Hepatocyte (in vitro differentiated cells): Measurements from ENCODE around the gene ADPRS. TPM values are rescaled to one million over a fixed set of nuclear protein-coding genes. Genes with fewer than 3 reads are reported as not detected.

Experiments used
- DNase-seq: peaks from one replicate; pipeline ENCODE4 v3.0.0-alpha.2; 2016; ENCODE audit warnings: low spot score
- H2AFZ ChIP-seq: fragments of 200-600 bp; sonication (generic); 2 replicates; pipeline ENCODE4 v1.6.0; 2016; ENCODE audit warnings: antibody characterized with exemption, mild to moderate bottlenecking
- H3K27ac ChIP-seq: fragments of 200-600 bp; sonication (generic); 2 replicates; pipeline ENCODE4 v1.5.1; 2016; ENCODE audit warnings: mild to moderate bottlenecking
- H3K27me3 ChIP-seq: fragments of 200-600 bp; sonication (generic); 2 replicates; pipeline ENCODE4 v1.6.1; 2016
- H3K36me3 ChIP-seq: fragments of 200-600 bp; sonication (generic); replicated peaks from 2 replicates; pipeline ENCODE4 v1.5.1; 2016; ENCODE audit warnings: low read depth; ENCODE audit not compliant: insufficient read depth
- H3K4me1 ChIP-seq: fragments of 200-600 bp; sonication (generic); 2 replicates; pipeline ENCODE4 v1.5.1; 2016; ENCODE audit warnings: mild to moderate bottlenecking, moderate library complexity; ENCODE audit not compliant: insufficient read depth
- H3K4me2 ChIP-seq: fragments of 200-600 bp; sonication (generic); 2 replicates; pipeline ENCODE4 v1.6.0; 2016
- H3K4me3 ChIP-seq: fragments of 200-600 bp; sonication (generic); 2 replicates; pipeline ENCODE4 v1.5.1; 2016; ENCODE audit warnings: mild to moderate bottlenecking
- H3K79me2 ChIP-seq: fragments of 200-600 bp; sonication (generic); 2 replicates; pipeline ENCODE4 v1.6.0; 2017; ENCODE audit warnings: mild to moderate bottlenecking
- H3K9me2 ChIP-seq: fragments of 200-600 bp; sonication (generic); replicated peaks from 2 replicates; pipeline ENCODE4 v1.6.0; 2017; ENCODE audit warnings: mild to moderate bottlenecking; ENCODE audit not compliant: insufficient read depth
- H3K9me3 ChIP-seq: fragments of 200-600 bp; sonication (generic); 2 replicates; pipeline ENCODE4 v1.5.1; 2016; ENCODE audit warnings: low read depth, mild to moderate bottlenecking
- H4K20me1 ChIP-seq: fragments of 200-600 bp; sonication (generic); 2 replicates; pipeline ENCODE4 v1.6.0; 2016; ENCODE audit warnings: mild to moderate bottlenecking; ENCODE audit not compliant: insufficient read depth, poor library complexity, severe bottlenecking
- EZH2 ChIP-seq: fragments of 200-600 bp; sonication (generic); IDR thresholded peaks from 2 replicates; pipeline ENCODE4 v1.6.1; 2016; ENCODE audit warnings: antibody characterized with exemption, mild to moderate bottlenecking, borderline replicate concordance
- EZH2phosphoT487 ChIP-seq: fragments of 200-600 bp; sonication (generic); IDR thresholded peaks from one replicate; pipeline ENCODE4 v1.6.1; 2018; ENCODE audit warnings: antibody characterized with exemption, mild to moderate bottlenecking, low read depth, moderate library complexity; ENCODE audit not compliant: unreplicated experiment, severe bottlenecking
- WGBS: methylation state at CpG from one replicate; pipeline ENCODE4 v1.1.6; 2016; ENCODE audit warnings: low lambda C conversion rate; ENCODE audit errors: missing lambda C conversion rate; 5-methylcytosine and 5-hydroxymethylcytosine counted together
- polyA plus RNA-seq: library from polyadenylated mRNA; unstranded; fragments of >200 nt; fragmentation: Nextera tagmentation; extraction: Ambion mirVana; gene quantifications from 2 replicates; pipeline ENCODE4 v1.2.1, GENCODE V29; 2016
- total RNA-seq: library from RNA; depleted of rRNA; stranded (reverse); fragments of >200 nt; gene quantifications from 2 replicates; pipeline ENCODE4 v1.2.3, GENCODE V29; 2014
- TF ChIP-seq, protein P1 (sequence below): fragments of 200-600 bp; sonication (generic); IDR thresholded peaks from 2 replicates; pipeline ENCODE4 v1.5.1; 2016; ENCODE audit warnings: antibody characterized with exemption, mild to moderate bottlenecking; ENCODE audit not compliant: poor library complexity

The ADPRS gene
- total and polyA plus RNA-seq, 2 experiments from 2014 or later, result 37.6 to 42.7 TPM

DNA sequence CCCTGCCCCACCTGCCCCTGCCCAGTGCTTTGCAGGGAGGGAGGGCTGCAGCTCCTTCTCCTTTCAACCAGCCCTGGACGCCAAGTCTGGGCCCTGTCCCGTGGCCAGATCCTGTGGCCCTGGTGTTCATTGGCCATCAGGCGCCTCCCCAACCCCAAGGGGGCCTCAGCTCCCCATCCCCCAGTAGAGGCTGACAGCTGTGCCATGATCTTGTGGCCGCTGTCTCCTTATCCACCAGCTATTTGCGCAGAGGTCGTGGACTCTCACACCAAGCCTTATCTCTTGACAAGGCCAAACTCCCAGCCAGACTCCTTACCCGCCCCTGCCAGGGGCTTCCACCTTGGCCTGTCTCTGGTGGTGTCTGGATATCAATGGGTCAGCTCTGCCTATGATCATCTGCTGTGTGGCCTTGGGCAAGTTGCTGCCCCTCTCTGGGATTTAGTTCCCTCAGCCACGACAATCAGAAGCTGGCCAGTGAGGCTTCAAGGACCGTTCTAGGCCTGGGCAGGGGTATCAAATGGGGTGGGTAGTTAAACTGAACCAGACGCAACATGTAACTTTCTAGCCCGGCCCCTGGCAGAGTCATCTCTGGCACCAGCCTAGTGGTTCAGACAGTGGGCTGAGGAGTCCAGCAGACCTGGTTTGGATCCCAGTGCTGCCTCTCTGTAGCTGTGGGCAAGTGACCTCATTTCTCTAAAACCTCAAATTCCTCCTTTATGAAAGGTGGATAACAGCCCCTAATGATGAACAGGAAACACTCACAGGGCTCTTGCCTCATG, 39.6 kb downstream of the ADPRS start:
- H2AFZ ChIP-seq, result no peak overlapping the region
- no peak overlapping the region for H3K4me2 ChIP-seq
- H4K20me1 ChIP-seq, result no peaks in the 10 kb centered on the region
- 80% methylated on average over 9 of the region's 11 CpGs for WGBS
- no peaks in the 10 kb centered on the region for H3K9me3 ChIP-seq
- peaks cover 22% of the 10 kb centered on the region for H3K4me1 ChIP-seq
- no peak overlapping the region for H3K27ac ChIP-seq
- no peaks in the 10 kb centered on the region for H3K79me2 ChIP-seq
- H3K36me3 ChIP-seq, result no peaks in the 10 kb centered on the region
- no peak overlapping the region for H3K4me3 ChIP-seq
- DNase-seq, result no peak
- TF ChIP-seq EZH2phosphoT487 (no peak), EZH2 (no peak)
- TF ChIP-seq, protein P1, sequence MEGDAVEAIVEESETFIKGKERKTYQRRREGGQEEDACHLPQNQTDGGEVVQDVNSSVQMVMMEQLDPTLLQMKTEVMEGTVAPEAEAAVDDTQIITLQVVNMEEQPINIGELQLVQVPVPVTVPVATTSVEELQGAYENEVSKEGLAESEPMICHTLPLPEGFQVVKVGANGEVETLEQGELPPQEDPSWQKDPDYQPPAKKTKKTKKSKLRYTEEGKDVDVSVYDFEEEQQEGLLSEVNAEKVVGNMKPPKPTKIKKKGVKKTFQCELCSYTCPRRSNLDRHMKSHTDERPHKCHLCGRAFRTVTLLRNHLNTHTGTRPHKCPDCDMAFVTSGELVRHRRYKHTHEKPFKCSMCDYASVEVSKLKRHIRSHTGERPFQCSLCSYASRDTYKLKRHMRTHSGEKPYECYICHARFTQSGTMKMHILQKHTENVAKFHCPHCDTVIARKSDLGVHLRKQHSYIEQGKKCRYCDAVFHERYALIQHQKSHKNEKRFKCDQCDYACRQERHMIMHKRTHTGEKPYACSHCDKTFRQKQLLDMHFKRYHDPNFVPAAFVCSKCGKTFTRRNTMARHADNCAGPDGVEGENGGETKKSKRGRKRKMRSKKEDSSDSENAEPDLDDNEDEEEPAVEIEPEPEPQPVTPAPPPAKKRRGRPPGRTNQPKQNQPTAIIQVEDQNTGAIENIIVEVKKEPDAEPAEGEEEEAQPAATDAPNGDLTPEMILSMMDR, result no peak
- peaks cover 16% of the 10 kb centered on the region for H3K27me3 ChIP-seq
- no peaks in the 10 kb centered on the region for H3K9me2 ChIP-seq

DNA sequence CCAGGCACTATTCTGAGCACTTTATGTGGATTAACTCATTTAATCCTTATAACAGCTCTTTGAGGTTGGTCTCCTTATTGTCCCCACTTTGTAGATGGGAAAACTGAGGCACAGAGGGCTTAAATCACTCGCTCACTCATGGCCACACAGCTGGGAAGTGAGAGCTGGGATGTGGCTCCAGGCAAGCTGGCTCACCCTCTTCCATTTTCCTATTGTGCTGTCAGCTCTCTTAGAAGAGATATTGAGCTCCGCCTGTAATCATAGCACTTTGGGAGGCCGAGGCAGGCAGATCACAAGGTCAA, 40.2 kb downstream of the ADPRS start:
- Histone ChIP-seq H3K4me2 (no peak overlapping the region), H2AFZ (no peak overlapping the region), H3K4me1 (peaks cover 25% of the 10 kb centered on the region), H3K27ac (no peak overlapping the region), H4K20me1 (no peaks in the 10 kb centered on the region), H3K36me3 (no peaks in the 10 kb centered on the region), H3K4me3 (no peak overlapping the region), H3K9me3 (no peaks in the 10 kb centered on the region), H3K27me3 (peaks cover 16% of the 10 kb centered on the region), H3K79me2 (no peaks in the 10 kb centered on the region), H3K9me2 (no peaks in the 10 kb centered on the region)
- WGBS, result 94% methylated on average over 3 of the region's 3 CpGs
- TF ChIP-seq, protein P1, result no peak
- TF ChIP-seq EZH2 (no peak), EZH2phosphoT487 (no peak)
- DNase-seq, result no peak

DNA sequence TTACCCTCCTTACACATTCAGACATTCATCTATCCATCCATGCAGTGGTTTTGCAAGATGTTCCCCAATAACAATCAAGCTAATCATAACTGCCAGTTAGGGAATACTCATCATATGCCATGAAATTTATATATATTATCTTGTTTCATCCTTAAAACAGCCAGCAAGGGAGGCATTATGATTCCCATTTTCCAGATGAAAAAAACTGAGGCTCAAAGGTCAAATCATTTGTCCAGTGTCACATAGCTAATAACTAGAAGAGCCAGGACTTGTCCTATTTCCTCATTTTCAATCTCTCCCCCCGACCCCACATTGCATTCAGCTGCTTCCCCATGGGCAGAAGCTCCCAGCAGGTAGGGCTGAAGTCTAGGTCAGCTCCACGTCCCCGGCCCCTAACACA, 43.3 kb downstream of the ADPRS start:
- H3K27ac ChIP-seq, result no peak overlapping the region
- no peak for TF ChIP-seq EZH2phosphoT487
- TF ChIP-seq EZH2, result no peak
- TF ChIP-seq, protein P1, result no peak
- H3K36me3 ChIP-seq, result no peaks in the 10 kb centered on the region
- no peaks in the 10 kb centered on the region for H3K79me2 ChIP-seq
- H3K4me3 ChIP-seq, result no peak overlapping the region
- H3K9me2 ChIP-seq, result no peaks in the 10 kb centered on the region
- no peak overlapping the region for H2AFZ ChIP-seq
- no peak for DNase-seq
- no peaks in the 10 kb centered on the region for H3K27me3 ChIP-seq
- H3K4me2 ChIP-seq, result no peak overlapping the region
- no peaks in the 10 kb centered on the region for H3K9me3 ChIP-seq
- peaks cover 19% of the 10 kb centered on the region for H3K4me1 ChIP-seq
- H4K20me1 ChIP-seq, result no peaks in the 10 kb centered on the region
- 86% methylated on average over 3 of the region's 3 CpGs for WGBS

DNA sequence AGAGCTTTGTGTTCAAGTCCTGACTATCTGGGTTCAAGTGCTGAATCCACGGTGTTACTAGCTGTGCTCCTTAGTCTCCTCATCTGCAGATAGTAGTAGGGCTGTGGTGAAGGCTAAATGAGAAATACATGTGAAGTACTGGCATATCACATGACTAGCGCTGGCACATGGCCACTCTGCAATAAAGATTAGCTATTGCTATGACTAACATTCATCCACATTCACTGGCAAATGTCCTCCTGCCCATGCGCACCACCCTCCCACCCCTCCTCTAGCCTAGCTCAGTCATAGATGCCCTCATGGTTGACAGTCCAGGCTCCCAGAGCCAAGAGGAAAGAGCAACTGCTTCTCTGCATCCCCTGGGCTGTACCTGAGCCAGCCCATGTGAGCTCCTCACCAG, 44.8 kb downstream of the ADPRS start:
- Histone ChIP-seq H3K4me2 (no peak overlapping the region), H3K9me2 (no peaks in the 10 kb centered on the region), H3K4me1 (peaks cover 5% of the 10 kb centered on the region), H2AFZ (no peak overlapping the region), H3K27me3 (no peaks in the 10 kb centered on the region), H3K4me3 (no peak overlapping the region), H3K27ac (peak overlapping the region; percentile 36), H3K9me3 (no peaks in the 10 kb centered on the region), H3K36me3 (no peaks in the 10 kb centered on the region), H4K20me1 (no peaks in the 10 kb centered on the region), H3K79me2 (no peaks in the 10 kb centered on the region)
- peak; percentile 86 for DNase-seq
- WGBS, result 76% methylated on average over 3 of the region's 3 CpGs
- TF ChIP-seq EZH2phosphoT487, result no peak
- TF ChIP-seq EZH2, result no peak
- TF ChIP-seq, protein P1, result no peak
